ENCODE results near the gene EMID1.

Gene EMID1

GRCh38 chr22:29267858-29268510, 62.3 kb downstream of the EMID1 start, which contains the start of the genes EWSR1 and RHBDD3 (continued):
- TF ChIP-seq, protein P1, sequence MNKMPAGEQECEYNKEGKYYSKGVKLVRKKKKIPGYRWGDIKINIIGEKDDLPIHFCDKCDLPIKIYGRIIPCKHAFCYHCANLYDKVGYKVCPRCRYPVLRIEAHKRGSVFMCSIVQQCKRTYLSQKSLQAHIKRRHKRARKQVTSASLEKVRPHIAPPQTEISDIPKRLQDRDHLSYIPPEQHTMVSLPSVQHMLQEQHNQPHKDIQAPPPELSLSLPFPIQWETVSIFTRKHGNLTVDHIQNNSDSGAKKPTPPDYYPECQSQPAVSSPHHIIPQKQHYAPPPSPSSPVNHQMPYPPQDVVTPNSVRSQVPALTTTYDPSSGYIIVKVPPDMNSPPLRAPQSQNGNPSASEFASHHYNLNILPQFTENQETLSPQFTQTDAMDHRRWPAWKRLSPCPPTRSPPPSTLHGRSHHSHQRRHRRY (tag by site-specific recombination; IDR thresholded peaks at IDR 0.05), result no peak
- TF ChIP-seq GFI1B (tag by site-specific recombination; IDR thresholded peaks at IDR 0.05) (no peak), ZNF658 (tag by site-specific recombination; IDR thresholded peaks at IDR 0.05) (no peak), BCL11A (tag by site-specific recombination; IDR thresholded peaks at IDR 0.05; ENCODE audit: low read depth) (peak; percentile 82), SP3 (tag by site-specific recombination; IDR thresholded peaks at IDR 0.05) (peak; percentile 65), ZNF596 (tag by site-specific recombination; IDR thresholded peaks at IDR 0.05) (no peak), KLF1 (tag by site-specific recombination; IDR thresholded peaks at IDR 0.05) (no peak), PRDM4 (tag by site-specific recombination; IDR thresholded peaks at IDR 0.05) (peak; percentile 64), GLI4 (tag by site-specific recombination; IDR thresholded peaks at IDR 0.05) (no peak), ZNF785 (tag by site-specific recombination; IDR thresholded peaks at IDR 0.05) (0 out of 2 replicates have a peak, but pooled peaks have one; percentile 71), PRDM1 (tag by site-specific recombination; IDR thresholded peaks at IDR 0.05) (no peak), ZNF274 (IDR thresholded peaks at IDR 0.05; ENCODE audit: low read length) (no peak), ZNF274 (tag by site-specific recombination; IDR thresholded peaks at IDR 0.05; ENCODE audit: borderline replicate concordance) (no peak), ZNF292 (tag by site-specific recombination; IDR thresholded peaks at IDR 0.05; ENCODE audit: borderline replicate concordance, low read depth) (no peak), ZNF211 (tag by site-specific recombination; IDR thresholded peaks at IDR 0.05; ENCODE audit: low read depth) (no peak), ZNF76 (tag by site-specific recombination; IDR thresholded peaks at IDR 0.05; ENCODE audit: borderline replicate concordance, low read depth) (peak; percentile 60), ZFHX2 (tag by site-specific recombination; conservative IDR thresholded peaks at IDR 0.05) (no peak), ZFP69B (tag by site-specific recombination; IDR thresholded peaks at IDR 0.05) (peak; percentile 78), ZNF394 (tag by site-specific recombination; IDR thresholded peaks at IDR 0.05; ENCODE audit: borderline replicate concordance) (peak; percentile 62), ZNF133 (tag by site-specific recombination; IDR thresholded peaks at IDR 0.05) (no peak), MEIS1 (CRISPR knock-in tag; IDR thresholded peaks at IDR 0.05; ENCODE audit: borderline replicate concordance) (no peak), ZNF423 (tag by site-specific recombination; IDR thresholded peaks at IDR 0.05) (no peak; the same call in 1 of the 2 replicates), ZNF660 (tag by site-specific recombination; IDR thresholded peaks at IDR 0.05) (no peak; the same call in none of the 2 replicates), TRIM28 (IDR thresholded peaks at IDR 0.05; ENCODE audit: borderline replicate concordance, low read length) (no peak), ZNF138 (tag by site-specific recombination; IDR thresholded peaks at IDR 0.05; ENCODE audit: borderline replicate concordance) (no peak), ZNF146 (tag by site-specific recombination; IDR thresholded peaks at IDR 0.05) (no peak; the same call in 1 of the 2 replicates), ZNF248 (tag by site-specific recombination; IDR thresholded peaks at IDR 0.05) (no peak), ZNF639 (tag by site-specific recombination; IDR thresholded peaks at IDR 0.05) (peak; percentile 92; the same call in 1 of the 2 replicates), IKZF3 (tag by site-specific recombination; IDR thresholded peaks at IDR 0.05) (peak; percentile 42; the same call in 1 of the 2 replicates), ZNF155 (tag by site-specific recombination; IDR thresholded peaks at IDR 0.05) (no peak), ZNF10 (tag by site-specific recombination; IDR thresholded peaks at IDR 0.05) (peak; percentile 56; the same call in 1 of the 2 replicates), ZSCAN30 (tag by site-specific recombination; IDR thresholded peaks at IDR 0.05) (peak; percentile 88), WT1 (tag by site-specific recombination; IDR thresholded peaks at IDR 0.05) (peak; percentile 45; the same call in 1 of the 2 replicates), ZNF184 (tag by site-specific recombination; IDR thresholded peaks at IDR 0.05) (peak; percentile 26; the same call in 1 of the 2 replicates)
- TF ChIP-seq, protein P2, sequence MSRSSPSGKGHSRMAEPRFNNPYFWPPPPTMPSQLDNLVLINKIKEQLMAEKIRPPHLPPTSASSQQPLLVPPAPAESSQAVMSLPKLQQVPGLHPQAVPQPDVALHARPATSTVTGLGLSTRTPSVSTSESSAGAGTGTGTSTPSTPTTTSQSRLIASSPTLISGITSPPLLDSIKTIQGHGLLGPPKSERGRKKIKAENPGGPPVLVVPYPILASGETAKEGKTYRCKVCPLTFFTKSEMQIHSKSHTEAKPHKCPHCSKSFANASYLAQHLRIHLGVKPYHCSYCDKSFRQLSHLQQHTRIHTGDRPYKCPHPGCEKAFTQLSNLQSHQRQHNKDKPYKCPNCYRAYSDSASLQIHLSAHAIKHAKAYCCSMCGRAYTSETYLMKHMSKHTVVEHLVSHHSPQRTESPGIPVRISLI (tag by site-specific recombination; IDR thresholded peaks at IDR 0.05), result no peak
